Measurements from ENCODE around the gene ZNF287. TPM values are rescaled to one million over a fixed set of nuclear protein-coding genes. Genes with fewer than 3 reads are reported as not detected.
"Not testable (repeated sequence)": the region's sequence is repeated elsewhere in the genome, so short reads cannot be mapped to it uniquely, and the experiment has no call there.

The ZNF287 gene
- total and polyA plus RNA-seq, 5 experiments from 2014 or later: 9.4 to 21.6 (median 15.1) TPM

GRCh38 chr17:16552637-16553045 is 16.4 kb downstream of the ZNF287 start:
- Mint-ChIP-seq H3K27ac (no peak overlapping the region), H3K4me1 (no peaks in the 10 kb centered on the region), H3K9me3 (peaks cover 0 to 100% (median 56%) of the 10 kb centered on the region in 9 donors), H3K36me3 (peaks cover 50 to 75% (median 72%) of the 10 kb centered on the region in 3 donors), H3K27me3 (no peaks in the 10 kb centered on the region), H3K4me3 (no peak overlapping the region)
- POLR2A ChIA-PET: no interaction called here
- ATAC-seq (no peak), DNase-seq (no peak)

GRCh38 chr17:16551878-16552636 is 16.9 kb downstream of the ZNF287 start:
- POLR2A ChIA-PET: no interaction called here
- Mint-ChIP-seq H3K27me3 (no peaks in the 10 kb centered on the region), H3K4me1 (no peaks in the 10 kb centered on the region), H3K9me3 (peaks cover 0 to 100% (median 57%) of the 10 kb centered on the region in 9 donors), H3K27ac (no peak overlapping the region), H3K4me3 (no peak overlapping the region), H3K36me3 (peaks cover 44 to 74% (median 72%) of the 10 kb centered on the region in 3 donors)
- DNase-seq (no peak), ATAC-seq (no peak)

- H3K9me3 Mint-ChIP-seq: peaks cover 0 to 8% (median 3%) of the 10 kb centered on the region in 9 donors
- ATAC-seq: no peak
- H3K27ac Mint-ChIP-seq: peak overlapping the region in 9 of 10 donors; percentile 86 to 98 (median 95)
- H3K4me3 Mint-ChIP-seq: peak overlapping the region; percentile 0 to 99 (median 96)
- peaks cover 9 to 26% (median 19%) of the 10 kb centered on the region in 4 donors for H3K4me1 Mint-ChIP-seq
- H3K36me3 Mint-ChIP-seq: peaks cover 0 to 6% (median 0%) of the 10 kb centered on the region in 3 donors
- peaks cover 0 to 3% (median 0%) of the 10 kb centered on the region in 5 donors for H3K27me3 Mint-ChIP-seq
- POLR2A ChIA-PET: interaction anchor here (0.9 to 3.7 kb wide), 4 partner anchors 47 to 456 kb away, joined by 3 to 23 read pairs (median 12); no protein-coding TSS in a partner anchor
- DNase-seq: no peak
Measured at GRCh38 chr17:16537130-16537458, 31.9 kb downstream of the ZNF287 start.

- Mint-ChIP-seq H3K27ac (peak overlapping the region in 1 of 10 donors; percentile 94), H3K36me3 (no peaks in the 10 kb centered on the region), H3K27me3 (peaks cover 4 to 16% (median 6%) of the 10 kb centered on the region in 5 donors), H3K4me3 (no peak overlapping the region), H3K4me1 (peaks cover 9 to 26% (median 19%) of the 10 kb centered on the region in 4 donors), H3K9me3 (no peaks in the 10 kb centered on the region)
- POLR2A ChIA-PET: no interaction called here
- DNase-seq (no peak), ATAC-seq (no peak)
Measured at GRCh38 chr17:16534236-16534635, 34.8 kb downstream of the ZNF287 start.

- H3K9me3 Mint-ChIP-seq: no peaks in the 10 kb centered on the region
- H3K27ac Mint-ChIP-seq: no peak overlapping the region
- POLR2A ChIA-PET: interaction anchor here (0.7 kb wide), 1 partner anchor 328 kb away, joined by 3 read pairs; no protein-coding TSS in a partner anchor
- peaks cover 1 to 3% (median 1%) of the 10 kb centered on the region in 4 donors for H3K4me1 Mint-ChIP-seq
- no peak overlapping the region for H3K4me3 Mint-ChIP-seq
- H3K27me3 Mint-ChIP-seq: peaks cover 12 to 50% (median 20%) of the 10 kb centered on the region in 5 donors
- no peak for ATAC-seq
- no peaks in the 10 kb centered on the region for H3K36me3 Mint-ChIP-seq
- DNase-seq: no peak
Measured at GRCh38 chr17:16529906-16530305, 39.1 kb downstream of the ZNF287 start.

- DNase-seq: no peak
- ATAC-seq: no peak
- Mint-ChIP-seq H3K4me3 (no peak overlapping the region), H3K36me3 (no peaks in the 10 kb centered on the region), H3K27me3 (peaks cover 14 to 50% (median 18%) of the 10 kb centered on the region in 5 donors), H3K27ac (peak overlapping the region in 1 of 10 donors; percentile 2), H3K4me1 (no peaks in the 10 kb centered on the region), H3K9me3 (no peaks in the 10 kb centered on the region)
- POLR2A ChIA-PET: no interaction called here
Measured at GRCh38 chr17:16527298-16527697, 41.7 kb downstream of the ZNF287 start.

GRCh38 chr17:16525556-16525955 is 43.4 kb downstream of the ZNF287 start:
- DNase-seq, H3K4me1 Mint-ChIP-seq, ATAC-seq, POLR2A ChIA-PET, H3K9me3 Mint-ChIP-seq, H3K4me3 Mint-ChIP-seq, H3K36me3 Mint-ChIP-seq, H3K27ac Mint-ChIP-seq: not testable (repeated sequence)
- peaks cover 11 to 39% (median 22%) of the 10 kb centered on the region in 5 donors for H3K27me3 Mint-ChIP-seq

GRCh38 chr17:16521070-16521727 is 47.8 kb downstream of the ZNF287 start:
- peaks cover 2 to 7% (median 4%) of the 10 kb centered on the region in 4 donors for H3K4me1 Mint-ChIP-seq
- peak; percentile 89 to 95 for ATAC-seq
- peak overlapping the region in 1 of 10 donors; percentile 37 for H3K27ac Mint-ChIP-seq
- no peaks in the 10 kb centered on the region for H3K9me3 Mint-ChIP-seq
- H3K27me3 Mint-ChIP-seq: peaks cover 11 to 39% (median 22%) of the 10 kb centered on the region in 5 donors
- DNase-seq: peak; percentile 20 to 84 (median 60)
- POLR2A ChIA-PET: interaction anchor here (1.0 kb wide), 1 partner anchor 67 kb away, joined by 4 read pairs; no protein-coding TSS in a partner anchor
- no peaks in the 10 kb centered on the region for H3K36me3 Mint-ChIP-seq
- H3K4me3 Mint-ChIP-seq: no peak overlapping the region

GRCh38 chr17:16519021-16519420 is 50.0 kb downstream of the ZNF287 start:
- Mint-ChIP-seq H3K4me1 (peaks cover 2 to 7% (median 4%) of the 10 kb centered on the region in 4 donors), H3K9me3 (no peaks in the 10 kb centered on the region), H3K36me3 (no peaks in the 10 kb centered on the region), H3K27me3 (peaks cover 10 to 43% (median 27%) of the 10 kb centered on the region in 5 donors), H3K4me3 (no peak overlapping the region), H3K27ac (no peak overlapping the region)
- DNase-seq (no peak), ATAC-seq (no peak)
- POLR2A ChIA-PET: no interaction called here

GRCh38 chr17:16517477-16517876 is 51.5 kb downstream of the ZNF287 start:
- H3K27me3 Mint-ChIP-seq: peaks cover 9 to 43% (median 25%) of the 10 kb centered on the region in 5 donors
- H3K4me3 Mint-ChIP-seq: no peak overlapping the region
- ATAC-seq (no peak), DNase-seq (no peak)
- no peaks in the 10 kb centered on the region for H3K9me3 Mint-ChIP-seq
- H3K4me1 Mint-ChIP-seq: peaks cover 3 to 7% (median 4%) of the 10 kb centered on the region in 4 donors
- POLR2A ChIA-PET: no interaction called here
- H3K36me3 Mint-ChIP-seq: no peaks in the 10 kb centered on the region
- H3K27ac Mint-ChIP-seq: no peak overlapping the region

GRCh38 chr17:16516594-16517051 is 52.4 kb downstream of the ZNF287 start:
- H3K27me3 Mint-ChIP-seq: peaks cover 9 to 43% (median 25%) of the 10 kb centered on the region in 5 donors
- no peaks in the 10 kb centered on the region for H3K9me3 Mint-ChIP-seq
- ATAC-seq: no peak
- H3K27ac Mint-ChIP-seq: peak overlapping the region in 1 of 10 donors; percentile 11
- POLR2A ChIA-PET: no interaction called here
- no peak overlapping the region for H3K4me3 Mint-ChIP-seq
- DNase-seq: no peak
- peaks cover 8 to 16% (median 9%) of the 10 kb centered on the region in 4 donors for H3K4me1 Mint-ChIP-seq
- H3K36me3 Mint-ChIP-seq: no peaks in the 10 kb centered on the region

GRCh38 chr17:16515933-16516332 is 53.1 kb downstream of the ZNF287 start:
- no peak overlapping the region for H3K4me3 Mint-ChIP-seq
- H3K4me1 Mint-ChIP-seq: peaks cover 6 to 13% (median 7%) of the 10 kb centered on the region in 4 donors
- POLR2A ChIA-PET: no interaction called here
- H3K9me3 Mint-ChIP-seq: no peaks in the 10 kb centered on the region
- no peaks in the 10 kb centered on the region for H3K36me3 Mint-ChIP-seq
- no peak for ATAC-seq
- peak overlapping the region in 1 of 10 donors; percentile 9 for H3K27ac Mint-ChIP-seq
- H3K27me3 Mint-ChIP-seq: peaks cover 6 to 43% (median 24%) of the 10 kb centered on the region in 5 donors
- no peak for DNase-seq

- POLR2A ChIA-PET: no interaction called here
- no peak for ATAC-seq
- Mint-ChIP-seq H3K27me3 (peaks cover 5 to 38% (median 18%) of the 10 kb centered on the region in 5 donors), H3K9me3 (no peaks in the 10 kb centered on the region), H3K36me3 (no peaks in the 10 kb centered on the region), H3K4me3 (no peak overlapping the region), H3K4me1 (peaks cover 6 to 12% (median 7%) of the 10 kb centered on the region in 4 donors), H3K27ac (no peak overlapping the region)
- no peak for DNase-seq
Measured at GRCh38 chr17:16513873-16514272, 55.1 kb downstream of the ZNF287 start.

All from naive thymus-derived CD8-positive, alpha-beta T cell (primary cell).